ENCODE measurements around the gene DCST1.
A peak's percentile ranks its signal among the peaks of the same experiment; 100 is the strongest.

DCST1 gene

DNA sequence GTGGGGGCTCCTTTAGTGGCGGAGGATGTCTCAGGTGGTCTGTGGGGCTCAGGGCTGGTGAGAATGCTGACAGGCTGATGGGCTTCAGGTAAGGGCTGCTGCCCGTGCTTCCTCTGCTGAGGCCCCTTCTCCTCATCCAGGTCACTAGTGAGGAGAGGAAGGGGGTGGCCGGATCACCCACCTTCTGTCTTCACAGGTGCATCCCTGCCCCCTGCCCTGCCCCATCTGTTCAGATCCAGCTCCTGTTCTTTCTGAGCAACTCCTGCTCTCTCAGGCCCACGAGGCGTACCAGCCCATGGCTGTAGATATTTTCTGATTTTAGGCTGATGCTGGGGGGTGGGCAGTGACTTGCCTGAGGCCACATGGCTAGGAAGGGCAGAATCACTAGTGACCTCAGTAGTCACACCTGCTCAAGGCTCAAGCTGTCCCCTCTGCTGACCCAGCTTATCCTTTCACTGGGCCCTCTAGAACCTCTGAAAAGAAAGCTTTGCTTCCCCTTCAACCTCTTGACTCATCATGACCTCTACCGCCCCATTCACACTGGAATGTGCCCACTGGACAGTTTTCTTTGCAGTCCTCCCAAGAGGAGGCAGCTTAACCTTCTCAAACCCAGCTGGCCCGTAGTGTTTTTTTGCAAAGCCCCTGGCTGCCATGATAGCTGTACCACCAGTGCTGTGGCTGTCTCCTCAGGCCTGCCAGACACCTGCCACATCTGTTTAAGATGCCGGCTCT lies 14.8 kb upstream of the DCST1 start:
- no peaks in the 10 kb centered on the region for H3K27me3 ChIP-seq
- peak overlapping the region; percentile 13; the same call in 1 of the 2 replicates for H3K27ac ChIP-seq
- peaks cover 72% of the 10 kb centered on the region for H3K4me1 ChIP-seq
- no peak for TF ChIP-seq Cebpa-rat (IDR thresholded peaks at IDR 0.05)
- peaks cover 31% of the 10 kb centered on the region; the same call in 1 of the 2 replicates for H4K20me1 ChIP-seq
- H3K9me3 ChIP-seq = no peaks in the 10 kb centered on the region
- H3K4me3 ChIP-seq = no peak overlapping the region
- H3K36me3 ChIP-seq = peaks cover 33% of the 10 kb centered on the region
- H3K9ac ChIP-seq = peak overlapping the region; percentile 63; the same call in 1 of the 2 replicates
- peak overlapping the region; percentile 95 for H3K4me2 ChIP-seq

DNA sequence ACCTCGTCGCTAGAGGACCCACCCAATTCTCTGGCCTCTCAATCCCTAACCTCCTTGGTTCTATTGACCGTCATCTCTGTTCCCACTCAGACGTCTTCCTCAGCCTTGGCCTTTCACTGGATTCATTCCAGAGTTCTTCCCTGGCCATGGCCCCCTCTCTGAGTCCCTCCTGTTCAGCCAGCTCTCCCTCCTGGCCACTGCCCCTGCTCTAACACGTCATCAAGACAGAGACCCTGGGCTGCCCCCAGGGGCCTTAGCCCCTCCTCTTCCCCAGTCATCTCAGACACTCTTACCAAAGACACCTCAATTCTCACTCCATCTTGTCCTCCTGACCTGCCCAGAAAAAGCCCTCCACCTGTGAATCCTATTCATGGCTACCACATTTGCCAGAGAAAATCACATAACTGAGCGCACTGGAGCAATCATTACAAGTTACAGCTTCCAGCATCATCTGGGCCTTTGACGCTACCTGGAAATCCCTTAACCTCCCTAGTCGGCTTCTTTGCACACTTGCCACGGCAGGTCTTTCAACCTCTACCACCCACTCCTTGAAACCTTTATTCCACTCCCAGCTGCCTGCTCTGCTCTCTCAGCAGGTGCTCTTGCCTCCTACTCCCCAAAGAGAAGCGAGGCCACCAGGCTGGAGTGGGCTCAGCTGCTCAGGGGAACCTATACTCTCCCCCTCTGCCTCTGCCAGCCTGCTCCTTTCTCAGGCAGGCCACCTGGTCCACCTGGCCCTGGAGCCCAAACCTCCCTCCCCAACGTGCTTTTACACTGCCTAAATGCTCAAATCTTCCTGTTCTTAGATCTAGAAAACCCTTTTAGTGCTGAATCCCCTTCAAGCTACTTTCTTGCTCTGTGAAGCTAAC lies 14.0 kb upstream of the DCST1 start:
- H3K36me3 ChIP-seq = peaks cover 25% of the 10 kb centered on the region
- H3K27me3 ChIP-seq = no peaks in the 10 kb centered on the region
- H3K4me1 ChIP-seq = peaks cover 63% of the 10 kb centered on the region
- no peak for TF ChIP-seq Cebpa-rat (IDR thresholded peaks at IDR 0.05)
- no peak overlapping the region for H3K4me3 ChIP-seq
- no peaks in the 10 kb centered on the region for H3K9me3 ChIP-seq
- no peak overlapping the region for H3K4me2 ChIP-seq
- H3K27ac ChIP-seq = 0 out of 2 replicates have a peak overlapping the region, but pooled peaks have one; percentile 13
- H4K20me1 ChIP-seq = peaks cover 23% of the 10 kb centered on the region; the same call in 1 of the 2 replicates
- H3K9ac ChIP-seq = no peak overlapping the region

DNA sequence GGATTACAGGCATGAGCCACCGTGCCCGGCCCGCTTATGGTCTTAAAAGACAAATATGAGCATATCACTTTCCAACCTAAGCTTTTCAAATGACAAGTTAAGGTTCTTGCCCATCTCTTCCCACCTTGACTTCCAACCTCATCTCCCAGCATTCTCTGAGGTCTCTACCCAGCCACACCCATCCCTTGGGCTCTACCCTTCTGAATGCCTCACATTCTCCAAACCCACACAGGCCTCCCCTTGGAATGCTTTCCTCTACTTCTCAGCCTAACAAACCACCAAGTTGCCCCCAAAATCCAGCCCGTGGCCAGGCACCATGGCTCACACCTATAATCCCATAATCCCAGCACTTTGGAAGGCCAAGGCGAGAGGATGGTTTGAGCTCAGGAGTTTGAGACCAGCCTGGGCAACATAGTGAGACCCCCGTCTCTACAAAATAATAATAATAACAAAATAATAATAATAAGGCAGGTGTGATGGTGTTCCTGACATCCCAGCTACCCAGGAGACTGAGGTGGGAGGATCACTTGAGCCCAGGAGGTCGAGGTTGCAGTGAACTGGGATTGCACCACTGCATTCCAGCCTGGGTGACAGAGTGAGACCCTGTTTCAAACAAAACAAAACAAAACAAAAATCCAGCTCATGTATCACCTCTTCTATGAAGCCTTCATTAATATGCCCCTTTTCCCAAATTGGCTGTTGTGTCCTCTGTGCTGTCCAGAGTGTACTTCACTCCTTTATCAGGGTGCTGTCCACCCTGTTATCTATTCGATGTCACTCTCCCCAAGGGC lies 11.3 kb upstream of the DCST1 start:
- TF ChIP-seq Cebpa-rat (IDR thresholded peaks at IDR 0.05) = no peak
- Histone ChIP-seq H4K20me1 (no peaks in the 10 kb centered on the region; the same call in 1 of the 2 replicates), H3K9me3 (no peaks in the 10 kb centered on the region), H3K4me1 (peaks cover 36% of the 10 kb centered on the region), H3K36me3 (peaks cover 4% of the 10 kb centered on the region; the same call in 1 of the 2 replicates), H3K9ac (no peak overlapping the region), H3K27me3 (no peaks in the 10 kb centered on the region), H3K27ac (no peak overlapping the region), H3K4me2 (peak overlapping the region; percentile 47), H3K4me3 (no peak overlapping the region)

DNA sequence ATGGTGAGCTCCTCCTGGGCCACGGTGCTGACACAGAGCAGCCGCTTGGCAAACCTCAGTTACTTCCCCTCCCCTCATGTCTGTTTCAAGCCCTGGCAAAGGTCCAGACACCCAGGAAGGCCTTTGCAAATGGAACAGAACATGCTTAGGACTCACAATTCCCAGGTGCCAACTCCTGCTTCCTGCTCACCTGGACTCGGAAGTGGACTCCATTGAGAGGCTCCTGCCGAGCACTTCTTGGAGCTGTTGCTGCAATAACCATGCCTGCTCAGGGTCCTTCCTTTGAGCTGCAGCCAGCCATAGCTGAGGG lies 10.7 kb upstream of the DCST1 start:
- no peaks in the 10 kb centered on the region for H3K27me3 ChIP-seq
- TF ChIP-seq Cebpa-rat (IDR thresholded peaks at IDR 0.05) = no peak
- no peak overlapping the region for H3K27ac ChIP-seq
- no peaks in the 10 kb centered on the region; the same call in 1 of the 2 replicates for H4K20me1 ChIP-seq
- no peaks in the 10 kb centered on the region for H3K9me3 ChIP-seq
- peaks cover 4% of the 10 kb centered on the region; the same call in 1 of the 2 replicates for H3K36me3 ChIP-seq
- no peak overlapping the region for H3K4me3 ChIP-seq
- no peak overlapping the region for H3K9ac ChIP-seq
- H3K4me2 ChIP-seq = peak overlapping the region; percentile 47
- H3K4me1 ChIP-seq = peaks cover 33% of the 10 kb centered on the region

DNA sequence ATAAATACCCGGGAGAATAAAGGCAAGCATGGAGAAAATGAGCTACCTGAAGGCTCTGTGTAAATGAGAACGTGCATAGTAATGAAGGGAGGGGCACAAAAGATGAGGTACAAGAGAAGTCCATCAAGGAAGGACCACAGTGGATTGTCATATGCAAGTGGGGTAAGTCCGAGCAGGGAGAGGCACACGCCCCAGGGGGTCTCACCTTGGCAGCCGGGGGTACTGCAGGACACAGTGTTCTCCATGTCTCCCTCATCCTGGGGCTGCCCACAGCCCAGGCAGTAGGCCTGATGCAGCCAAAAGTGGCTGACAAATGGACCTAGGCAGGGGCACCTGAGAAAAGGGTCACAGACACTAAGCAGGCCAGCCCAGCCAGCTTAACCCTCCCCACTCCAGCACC lies 10.0 kb upstream of the DCST1 start:
- Histone ChIP-seq H3K9me3 (no peaks in the 10 kb centered on the region), H3K36me3 (peaks cover 4% of the 10 kb centered on the region; the same call in 1 of the 2 replicates), H3K9ac (no peak overlapping the region), H3K27ac (no peak overlapping the region), H3K4me1 (peaks cover 25% of the 10 kb centered on the region), H3K4me2 (no peak overlapping the region), H4K20me1 (no peaks in the 10 kb centered on the region; the same call in 1 of the 2 replicates), H3K27me3 (no peaks in the 10 kb centered on the region), H3K4me3 (no peak overlapping the region)
- no peak for TF ChIP-seq Cebpa-rat (IDR thresholded peaks at IDR 0.05)

DNA sequence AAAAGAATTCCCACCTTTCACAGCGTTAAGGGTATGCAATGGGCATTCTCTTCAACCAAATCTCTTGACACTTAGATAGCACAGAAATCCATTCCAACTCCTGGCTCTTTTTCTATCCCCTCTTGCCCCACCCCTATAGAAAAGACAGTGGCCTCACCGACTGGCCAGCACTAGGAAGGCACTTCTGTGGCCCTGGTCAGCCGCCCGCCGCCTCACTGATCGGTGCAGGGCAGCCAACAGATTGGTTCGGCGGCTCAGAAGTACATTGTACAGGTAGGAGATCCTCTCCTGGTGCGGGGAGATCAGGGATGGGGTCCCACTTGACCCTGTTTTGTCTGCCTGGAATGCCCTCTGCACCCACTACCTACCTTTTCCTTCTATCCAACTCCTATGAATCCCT lies 9.3 kb upstream of the DCST1 start:
- no peak overlapping the region for H3K27ac ChIP-seq
- no peak for TF ChIP-seq Cebpa-rat (IDR thresholded peaks at IDR 0.05)
- H3K9ac ChIP-seq = no peak overlapping the region
- H3K4me3 ChIP-seq = no peak overlapping the region
- H3K9me3 ChIP-seq = no peaks in the 10 kb centered on the region
- no peak overlapping the region for H3K4me2 ChIP-seq
- peaks cover 18% of the 10 kb centered on the region for H3K4me1 ChIP-seq
- no peaks in the 10 kb centered on the region for H3K27me3 ChIP-seq
- H4K20me1 ChIP-seq = no peaks in the 10 kb centered on the region
- H3K36me3 ChIP-seq = no peaks in the 10 kb centered on the region; the same call in 1 of the 2 replicates

DNA sequence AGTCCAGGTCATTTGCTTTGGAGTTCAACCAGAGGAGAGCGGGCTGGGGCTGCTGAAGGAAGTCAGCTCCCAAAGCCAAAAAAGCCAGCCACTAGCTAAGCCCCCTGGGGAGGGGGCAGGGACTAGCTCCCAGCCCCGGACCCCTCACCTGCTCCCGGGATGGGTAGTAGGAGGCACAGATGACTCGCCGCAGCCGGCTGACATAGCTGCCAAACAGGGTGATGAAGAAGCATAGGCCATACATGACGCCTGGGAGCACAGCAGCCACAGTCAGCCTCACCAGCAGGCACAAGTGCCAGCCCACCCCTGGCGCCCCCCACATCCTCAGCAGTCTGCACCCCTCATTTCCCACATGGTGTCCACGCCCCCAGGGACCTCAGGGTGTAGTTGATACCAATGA lies 7.5 kb upstream of the DCST1 start:
- Histone ChIP-seq H3K9ac (no peak overlapping the region), H3K4me3 (no peak overlapping the region), H4K20me1 (no peaks in the 10 kb centered on the region), H3K9me3 (no peaks in the 10 kb centered on the region), H3K27ac (no peak overlapping the region), H3K36me3 (no peaks in the 10 kb centered on the region), H3K4me2 (no peak overlapping the region), H3K4me1 (peaks cover 11% of the 10 kb centered on the region), H3K27me3 (no peaks in the 10 kb centered on the region)
- no peak for TF ChIP-seq Cebpa-rat (IDR thresholded peaks at IDR 0.05)

DNA sequence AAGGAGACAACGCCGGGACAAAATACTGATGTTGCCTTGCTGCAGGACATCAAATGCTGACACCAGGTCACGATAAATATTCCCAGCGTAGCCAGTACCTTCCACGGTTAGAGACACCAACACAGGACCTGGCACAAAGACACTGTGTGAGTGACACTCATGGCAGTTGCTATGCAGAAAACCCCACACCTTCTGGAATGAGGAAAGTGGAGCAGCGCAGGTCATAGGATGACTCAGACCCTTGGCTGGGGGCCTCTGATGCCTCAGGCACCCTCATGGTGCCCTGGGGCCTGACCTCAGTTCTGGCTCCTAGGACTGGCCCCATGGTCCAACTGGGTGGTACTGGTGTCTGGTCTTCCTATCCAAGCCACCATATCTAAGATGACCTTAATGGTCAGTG lies 7.0 kb upstream of the DCST1 start:
- no peaks in the 10 kb centered on the region for H3K9me3 ChIP-seq
- no peak overlapping the region for H3K9ac ChIP-seq
- no peak overlapping the region for H3K4me2 ChIP-seq
- H3K36me3 ChIP-seq = no peaks in the 10 kb centered on the region
- H3K4me3 ChIP-seq = no peak overlapping the region
- H3K27ac ChIP-seq = no peak overlapping the region
- no peaks in the 10 kb centered on the region for H3K27me3 ChIP-seq
- no peaks in the 10 kb centered on the region for H4K20me1 ChIP-seq
- H3K4me1 ChIP-seq = peaks cover 11% of the 10 kb centered on the region
- no peak for TF ChIP-seq Cebpa-rat (IDR thresholded peaks at IDR 0.05)

DNA sequence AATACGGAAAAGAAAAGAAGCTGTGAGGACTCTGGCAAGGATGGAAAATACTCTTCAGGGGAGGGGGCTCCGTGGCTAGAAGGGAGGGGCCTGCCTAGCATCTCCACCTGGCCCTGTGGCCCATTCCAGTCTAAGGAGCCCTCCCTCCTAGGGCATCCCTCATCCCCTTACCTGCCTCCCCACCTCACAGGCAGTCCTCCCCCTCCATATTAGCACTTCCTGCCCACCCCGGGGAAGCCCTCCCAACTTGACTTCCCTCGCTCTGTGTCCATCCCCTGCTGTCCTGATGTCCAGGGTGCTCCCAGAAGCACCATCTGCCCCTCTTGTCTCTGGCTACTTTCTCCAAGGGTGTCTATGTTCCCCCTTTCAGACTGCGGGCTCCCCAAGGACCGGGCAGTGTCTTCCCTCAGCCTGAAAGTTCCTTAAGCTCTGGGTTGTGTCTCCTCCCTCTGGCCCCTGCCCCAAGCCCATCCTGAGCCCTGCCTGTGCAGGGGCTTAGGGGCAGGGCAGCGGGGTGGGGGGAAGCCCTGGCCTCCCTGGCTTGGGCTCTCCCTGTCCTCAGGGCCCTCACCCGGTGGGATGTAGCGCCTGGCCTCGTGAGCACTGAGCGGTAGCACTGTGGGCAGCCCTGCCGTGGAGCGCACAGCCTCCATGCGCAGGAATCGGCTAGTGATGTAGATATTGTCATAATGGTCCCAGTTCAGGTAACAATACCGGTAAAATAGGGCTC lies 3.9 kb upstream of the DCST1 start:
- Histone ChIP-seq H3K4me1 (no peaks in the 10 kb centered on the region), H3K27ac (no peak overlapping the region), H3K4me3 (no peak overlapping the region), H3K9ac (no peak overlapping the region), H4K20me1 (no peaks in the 10 kb centered on the region), H3K36me3 (no peaks in the 10 kb centered on the region), H3K9me3 (no peaks in the 10 kb centered on the region), H3K27me3 (no peaks in the 10 kb centered on the region), H3K4me2 (no peak overlapping the region)
- no peak for TF ChIP-seq Cebpa-rat (IDR thresholded peaks at IDR 0.05)
